C4-2B (cell line): Measurements from ENCODE around the gene TLDC2.

Experiments used
- ZFX ChIP-seq: fragments of 450-650 bp; IDR thresholded peaks from 2 replicates; pipeline ENCODE4 v1.6.1; 2017
- TF ChIP-seq, protein P1 (sequence below): fragments of 450-650 bp; conservative IDR thresholded peaks from 2 replicates; pipeline ENCODE4 v1.5.1; 2017; ENCODE audit warnings: mild to moderate bottlenecking

DNA sequence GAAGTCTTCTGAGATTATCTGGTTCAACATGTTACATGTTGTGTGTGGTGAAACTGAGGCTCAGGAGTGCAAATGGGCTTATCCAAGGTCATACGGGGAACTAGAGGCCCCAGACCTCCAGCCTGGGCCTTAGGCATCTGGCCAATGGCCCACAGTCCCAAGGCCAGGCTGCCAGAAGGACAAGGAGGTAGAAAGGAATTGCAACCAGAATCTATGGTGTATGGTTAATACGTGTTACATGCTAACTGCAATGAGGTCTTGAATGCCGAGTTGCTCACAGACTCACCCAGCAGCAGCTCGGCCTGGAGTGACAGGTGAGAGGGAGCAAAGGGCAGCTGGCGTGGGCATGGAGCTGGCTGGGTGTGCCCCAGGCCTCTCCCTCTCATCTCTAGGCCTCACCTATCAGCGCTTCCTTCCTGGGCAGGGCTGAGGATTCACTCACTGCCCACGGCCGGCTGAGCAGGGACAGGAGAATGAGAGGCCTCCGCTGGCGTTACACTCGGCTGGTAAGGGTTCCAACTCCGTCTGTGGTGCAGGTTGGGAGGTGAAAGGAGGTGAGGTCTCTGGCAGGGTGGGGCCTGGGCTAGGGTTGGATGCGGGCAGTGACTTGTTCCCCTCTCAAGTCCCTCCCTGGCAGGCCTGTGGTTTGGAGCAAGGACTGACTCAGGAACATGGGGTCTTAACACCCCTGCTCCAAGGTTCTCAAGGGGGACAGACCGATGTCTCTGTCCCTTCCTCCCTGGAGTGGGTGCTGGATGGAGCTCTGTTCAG lies at the start of gene TLDC2:
- TF ChIP-seq, protein P1, sequence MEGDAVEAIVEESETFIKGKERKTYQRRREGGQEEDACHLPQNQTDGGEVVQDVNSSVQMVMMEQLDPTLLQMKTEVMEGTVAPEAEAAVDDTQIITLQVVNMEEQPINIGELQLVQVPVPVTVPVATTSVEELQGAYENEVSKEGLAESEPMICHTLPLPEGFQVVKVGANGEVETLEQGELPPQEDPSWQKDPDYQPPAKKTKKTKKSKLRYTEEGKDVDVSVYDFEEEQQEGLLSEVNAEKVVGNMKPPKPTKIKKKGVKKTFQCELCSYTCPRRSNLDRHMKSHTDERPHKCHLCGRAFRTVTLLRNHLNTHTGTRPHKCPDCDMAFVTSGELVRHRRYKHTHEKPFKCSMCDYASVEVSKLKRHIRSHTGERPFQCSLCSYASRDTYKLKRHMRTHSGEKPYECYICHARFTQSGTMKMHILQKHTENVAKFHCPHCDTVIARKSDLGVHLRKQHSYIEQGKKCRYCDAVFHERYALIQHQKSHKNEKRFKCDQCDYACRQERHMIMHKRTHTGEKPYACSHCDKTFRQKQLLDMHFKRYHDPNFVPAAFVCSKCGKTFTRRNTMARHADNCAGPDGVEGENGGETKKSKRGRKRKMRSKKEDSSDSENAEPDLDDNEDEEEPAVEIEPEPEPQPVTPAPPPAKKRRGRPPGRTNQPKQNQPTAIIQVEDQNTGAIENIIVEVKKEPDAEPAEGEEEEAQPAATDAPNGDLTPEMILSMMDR = no peak
- no peak for TF ChIP-seq ZFX
